Endothelial cell of umbilical vein (primary cell): Measurements from ENCODE around the gene GRM8. TPM values are rescaled to one million over a fixed set of nuclear protein-coding genes. Genes with fewer than 3 reads are reported as not detected.

Experiments
- BruUV-seq: library from RNA; stranded (reverse); fragments of 400-500 nt; replicated peaks from 2 replicates; lab custom pipeline; 2021; lab: Mats Ljungman, UMichigan
- CTCF ChIA-PET: fragments of 300-600, 350-600 bp; sonication (Branson Sonifier 250); formaldehyde crosslinking; loops from one replicate; lab custom pipeline; 2021; ENCODE audit warnings: antibody characterized with exemption, inconsistent platforms; lab: Charles Lee
- POLR2A ChIA-PET: fragments of 300-600, 350-600 bp; sonication (Branson Sonifier 250); formaldehyde crosslinking; loops from one replicate; lab custom pipeline; 2021; ENCODE audit warnings: antibody characterized with exemption, inconsistent platforms; lab: Charles Lee
- DNase-seq: peaks from one replicate; pipeline ENCODE4 v3.0.0-alpha.2; 2011; ENCODE audit warnings: low read depth, low spot score
- FAIRE-seq: peaks from 2 replicates; lab custom pipeline; 2011; peaks lifted over from hg19 to GRCh38; lab: Jason Lieb, UNC
- H2AFZ ChIP-seq: 2 replicates; pipeline ENCODE4 v1.6.0; 2012; ENCODE audit warnings: low read depth, low read length, control low read depth, inconsistent platforms
- H3K27ac ChIP-seq: 2 replicates; pipeline ENCODE4 v1.5.1; 2011; ENCODE audit warnings: low read depth, mild to moderate bottlenecking, control low read depth, low read length, moderate library complexity; ENCODE audit not compliant: insufficient read depth
- H3K27me3 ChIP-seq, 2 experiments: 2 replicates each; pipeline versions ENCODE4 v1.6.0 to v1.6.1; 2011; ENCODE audit warnings: low read length in 2 of 2, mixed read lengths in 1 of 2; ENCODE audit not compliant: control insufficient read depth in 2 of 2, insufficient read depth in 2 of 2
- H3K36me3 ChIP-seq, 2 experiments: 2 replicates in 1 of 2; 3 replicates in 1 of 2; pipeline ENCODE4 v1.5.1; 2011; ENCODE audit warnings: low read length in 2 of 2, mild to moderate bottlenecking in 1 of 2, moderate library complexity in 1 of 2; ENCODE audit not compliant: control insufficient read depth in 2 of 2, insufficient read depth in 2 of 2; ENCODE audit errors: extremely low read depth in 1 of 2
- H3K4me1 ChIP-seq: 3 replicates; pipeline ENCODE4 v1.5.1; 2011; ENCODE audit warnings: mild to moderate bottlenecking, low read length; ENCODE audit not compliant: control insufficient read depth, insufficient read depth; ENCODE audit errors: extremely low read depth
- H3K4me2 ChIP-seq: 2 replicates; pipeline ENCODE4 v1.6.1; 2011; ENCODE audit warnings: low read length, control low read depth, mixed read lengths; ENCODE audit not compliant: insufficient read depth
- H3K4me3 ChIP-seq, 3 experiments: fragments of 200-600 bp in 1 of 3; sonication (generic), shearing (Covaris generic) in 1 of 3; replicated peaks in 1 of 3; 2 replicates each; pipeline ENCODE4 v1.5.1; 2011 to 2016; ENCODE audit warnings: control low read depth in 3 of 3, low read length in 3 of 3, mild to moderate bottlenecking in 2 of 3, inconsistent platforms in 1 of 3, low read depth in 1 of 3, moderate library complexity in 1 of 3; ENCODE audit not compliant: insufficient read depth in 1 of 3
- H3K79me2 ChIP-seq: 2 replicates; pipeline ENCODE4 v1.6.0; 2012; ENCODE audit warnings: low read length, inconsistent platforms; ENCODE audit not compliant: control insufficient read depth, insufficient read depth
- H3K9ac ChIP-seq: replicated peaks from 2 replicates; pipeline ENCODE3; 2011; ENCODE audit warnings: low read length, control low read depth; ENCODE audit not compliant: insufficient read depth; ENCODE audit errors: extremely low read depth
- H3K9me1 ChIP-seq: replicated peaks from 3 replicates; pipeline ENCODE4 v1.6.0; 2011; ENCODE audit warnings: mild to moderate bottlenecking, low read length; ENCODE audit not compliant: control insufficient read depth, insufficient read depth; ENCODE audit errors: extremely low read depth
- H3K9me3 ChIP-seq: replicated peaks from 2 replicates; pipeline ENCODE4 v1.5.1; 2012; ENCODE audit warnings: low read length, inconsistent platforms; ENCODE audit not compliant: control insufficient read depth, insufficient read depth
- H4K20me1 ChIP-seq: replicated peaks from 2 replicates; pipeline ENCODE3; 2011; ENCODE audit warnings: mild to moderate bottlenecking, low read length; ENCODE audit not compliant: control insufficient read depth, insufficient read depth; ENCODE audit errors: extremely low read depth
- CTCF ChIP-seq, 2 donors: IDR thresholded peaks; 1 replicate in 1 of 2; 2 replicates in 1 of 2; pipeline ENCODE4 v1.5.1; 2011; ENCODE audit warnings: low read length in 2 of 2, mild to moderate bottlenecking in 2 of 2, moderate library complexity in 2 of 2, control low read depth in 1 of 2, inconsistent platforms in 1 of 2, low read depth in 1 of 2; ENCODE audit not compliant: insufficient read depth in 1 of 2; ENCODE audit errors: extremely low read depth in 1 of 2
- EZH2 ChIP-seq: IDR thresholded peaks from 2 replicates; pipeline ENCODE4 v1.6.1; 2012; ENCODE audit warnings: borderline replicate concordance, low read depth, mild to moderate bottlenecking, moderate library complexity, low read length, inconsistent platforms; ENCODE audit not compliant: severe bottlenecking
- FOS ChIP-seq: IDR thresholded peaks from 2 replicates; pipeline ENCODE4 v1.6.1; 2011; ENCODE audit warnings: mild to moderate bottlenecking, low read length, moderate library complexity, borderline replicate concordance; ENCODE audit not compliant: insufficient read depth
- GATA2 ChIP-seq: IDR thresholded peaks from 2 replicates; pipeline ENCODE4 v1.7.0; 2011; ENCODE audit warnings: low read depth, mild to moderate bottlenecking, moderate library complexity, mixed read lengths, low read length; ENCODE audit not compliant: insufficient read length, insufficient read depth
- JUN ChIP-seq: IDR thresholded peaks from 2 replicates; pipeline ENCODE4 v1.6.1; 2011; ENCODE audit warnings: borderline replicate concordance, low read depth; ENCODE audit not compliant: insufficient read length, insufficient read depth
- MYC ChIP-seq: IDR thresholded peaks from one replicate; pipeline ENCODE4 v1.6.1; 2011; ENCODE audit warnings: mild to moderate bottlenecking, low read depth, low read length
- POLR2A ChIP-seq: IDR thresholded peaks from 2 replicates; pipeline ENCODE4 v1.6.1; 2012; ENCODE audit warnings: low read depth, mild to moderate bottlenecking, control low read depth, low read length
- POLR2AphosphoS5 ChIP-seq: IDR thresholded peaks from 2 replicates; pipeline ENCODE4 v1.6.1; 2012; ENCODE audit warnings: low read depth, mild to moderate bottlenecking, control low read depth, low read length, moderate library complexity; ENCODE audit not compliant: insufficient read depth
- dilution Hi-C: fragments of 300-500 bp; cut with MboI; formaldehyde crosslinking; loops from one replicate; pipeline ENCODE4 v1.15.0; 2019; ENCODE audit warnings: low sequenced_read_pairs; ENCODE audit not compliant: extremely low pct_ligation_motif_present
- intact Hi-C: fragments of 100-400 bp; cut with micrococcal nuclease; formaldehyde crosslinking; loops from one replicate; pipeline ENCODE4 v1.10.0; 2022
- polyA plus RNA-seq, 4 experiments: library from polyadenylated mRNA; depleted of rRNA in 3 of 4; stranded (reverse) in 3 of 4; unstranded in 1 of 4; fragments of >200 nt; gene quantifications; 2 replicates each; pipeline versions ENCODE4 v1.2.1 to v1.2.3, GENCODE V29; 2011 to 2012; ENCODE audit warnings: missing spikeins in 1 of 4
- total RNA-seq: library from RNA; stranded (reverse); gene quantifications from 2 replicates; pipeline ENCODE4 v1.2.3, GENCODE V29; 2021
- TF ChIP-seq, protein P1 (sequence below): IDR thresholded peaks from 2 replicates; pipeline ENCODE4 v1.6.1; 2011; ENCODE audit not compliant: insufficient read depth, insufficient read length

The GRM8 gene
- total and polyA plus RNA-seq, 2 donors (not counting 3 experiments of a cell fraction or from before 2014, with no cell fraction given) = not detected

- POLR2A ChIA-PET = no interaction called here
- intact Hi-C loops = no loop called here
- Histone ChIP-seq H3K4me1 (no peaks in the 10 kb centered on the region), H3K36me3 (no peaks in the 10 kb centered on the region), H3K27ac (no peak overlapping the region), H3K27me3 (no peaks in the 10 kb centered on the region), H4K20me1 (no peaks in the 10 kb centered on the region), H2AFZ (no peak overlapping the region), H3K4me2 (no peak overlapping the region), H3K9me3 (no peaks in the 10 kb centered on the region), H3K79me2 (no peaks in the 10 kb centered on the region), H3K9ac (no peak overlapping the region), H3K4me3 (no peak overlapping the region), H3K9me1 (no peaks in the 10 kb centered on the region)
- TF ChIP-seq, protein P1, sequence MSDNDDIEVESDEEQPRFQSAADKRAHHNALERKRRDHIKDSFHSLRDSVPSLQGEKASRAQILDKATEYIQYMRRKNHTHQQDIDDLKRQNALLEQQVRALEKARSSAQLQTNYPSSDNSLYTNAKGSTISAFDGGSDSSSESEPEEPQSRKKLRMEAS = no peak
- TF ChIP-seq POLR2AphosphoS5 (no peak), JUN (no peak), MYC (no peak), GATA2 (no peak), CTCF (IDR thresholded peaks at IDR 0.05; ENCODE audit: extremely low read depth in 1 of 2, insufficient read depth in 1 of 2, low read depth in 1 of 2, low read length in 2 of 2) (no peak)
- no peak for FAIRE-seq
- dilution Hi-C loops = no loop called here
- CTCF ChIA-PET = no interaction called here
- DNase-seq = no peak
- BruUV-seq = no TSS peak
Observed at GRCh38 chr7:127189886-127190285, 62.9 kb downstream of the GRM8 start.

- CTCF ChIA-PET = no interaction called here
- Histone ChIP-seq H4K20me1 (no peaks in the 10 kb centered on the region), H3K27ac (no peak overlapping the region), H3K4me2 (no peak overlapping the region), H3K4me3 (no peak overlapping the region), H3K36me3 (no peaks in the 10 kb centered on the region), H3K9me3 (no peaks in the 10 kb centered on the region), H3K27me3 (no peaks in the 10 kb centered on the region), H3K79me2 (no peaks in the 10 kb centered on the region), H3K9me1 (no peaks in the 10 kb centered on the region), H2AFZ (no peak overlapping the region), H3K4me1 (no peaks in the 10 kb centered on the region), H3K9ac (no peak overlapping the region)
- DNase-seq = no peak
- TF ChIP-seq EZH2 (no peak), JUN (no peak), MYC (no peak), CTCF (IDR thresholded peaks at IDR 0.05; ENCODE audit: extremely low read depth in 1 of 2, insufficient read depth in 1 of 2, low read depth in 1 of 2, low read length in 2 of 2) (no peak), POLR2A (no peak), POLR2AphosphoS5 (no peak), FOS (no peak), GATA2 (no peak)
- TF ChIP-seq, protein P1 = no peak
- FAIRE-seq = no peak
- intact Hi-C loops (no loop called here), dilution Hi-C loops (no loop called here)
- POLR2A ChIA-PET = no interaction called here
- BruUV-seq = no TSS peak
Observed at GRCh38 chr7:127189074-127189473, 63.7 kb downstream of the GRM8 start.
